ENCODE data around the gene P2RY6.
"Not testable (repeated sequence)": the region's sequence is repeated elsewhere in the genome, so short reads cannot be mapped to it uniquely, and the experiment has no call there.

- TF ChIP-seq IKZF1 (conservative IDR thresholded peaks at IDR 0.05); EP300 (IDR thresholded peaks at IDR 0.05; ENCODE audit: borderline replicate concordance in 1 of 2, control insufficient read depth in 1 of 2, low read depth in 2 of 2, low read length in 2 of 2); USF2 (IDR thresholded peaks at IDR 0.05; ENCODE audit: borderline replicate concordance, low read depth, low read length); CTCF (IDR thresholded peaks at IDR 0.05 in 2 of 3, conservative IDR thresholded peaks at IDR 0.05 in 1 of 3; ENCODE audit: control insufficient read depth in 2 of 3, extremely low read depth in 1 of 3, insufficient read depth in 1 of 3, low read depth in 3 of 3, low read length in 3 of 3); BRCA1 (IDR thresholded peaks at IDR 0.05; ENCODE audit: low read depth, low read length); CHD2 (IDR thresholded peaks at IDR 0.05; ENCODE audit: borderline replicate concordance, low read depth, low read length); POLR2AphosphoS5 (IDR thresholded peaks at IDR 0.05; ENCODE audit: low read length); CREB1 (IDR thresholded peaks at IDR 0.05; ENCODE audit: low read depth); YY1 (IDR thresholded peaks at IDR 0.05; ENCODE audit: low read depth, low read length); MYC (IDR thresholded peaks at IDR 0.05; ENCODE audit: insufficient read depth, insufficient read length, insufficient replicate concordance, low read length, severe bottlenecking); NFYB (IDR thresholded peaks at IDR 0.05; ENCODE audit: insufficient read depth, low read depth, low read length); POLR2A (IDR thresholded peaks at IDR 0.05; ENCODE audit: low read depth, low read length); EGR1 (IDR thresholded peaks at IDR 0.05; ENCODE audit: borderline replicate concordance in 1 of 2, low read depth in 2 of 2, low read length in 2 of 2); SIN3A (IDR thresholded peaks at IDR 0.05; ENCODE audit: low read depth, low read length): not testable (repeated sequence)
Measured at GRCh38 chr11:73232487-73232886, 39.7 kb upstream of the P2RY6 start.
